Astrocyte (in vitro differentiated cells and primary cell): ENCODE measurements around the gene SRC.

Experiments
- EZH2 ChIP-seq: IDR thresholded peaks from 2 replicates; pipeline ENCODE4 v1.6.1; 2012; ENCODE audit warnings: mild to moderate bottlenecking, low read length, inconsistent platforms; ENCODE audit not compliant: insufficient read depth
- TF ChIP-seq, protein P1 (sequence below): IDR thresholded peaks from 2 replicates; pipeline ENCODE4 v1.5.1; 2011; ENCODE audit warnings: low read depth, mild to moderate bottlenecking, inconsistent platforms, low read length, moderate library complexity; ENCODE audit not compliant: insufficient read depth

DNA sequence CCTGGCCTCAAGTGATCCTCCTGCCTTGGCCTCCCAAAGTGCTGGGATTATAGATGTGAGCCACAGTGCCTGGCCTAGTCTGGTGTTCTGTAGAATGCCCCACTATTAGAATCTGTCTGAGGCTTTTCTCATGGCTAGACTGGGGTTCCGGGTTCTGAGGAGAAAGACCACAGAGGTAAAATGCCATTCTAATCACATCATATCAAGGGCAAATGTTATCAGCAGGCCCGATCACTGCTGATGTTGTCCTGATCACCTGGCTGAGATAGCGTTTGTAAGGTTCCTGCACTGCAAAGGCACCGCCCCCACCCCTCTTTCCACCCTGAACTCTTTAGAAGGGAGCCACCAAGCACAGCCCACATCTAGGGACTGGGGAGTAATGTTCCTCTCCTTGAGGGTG, 6.7 kb upstream of the SRC start:
- TF ChIP-seq, protein P1, sequence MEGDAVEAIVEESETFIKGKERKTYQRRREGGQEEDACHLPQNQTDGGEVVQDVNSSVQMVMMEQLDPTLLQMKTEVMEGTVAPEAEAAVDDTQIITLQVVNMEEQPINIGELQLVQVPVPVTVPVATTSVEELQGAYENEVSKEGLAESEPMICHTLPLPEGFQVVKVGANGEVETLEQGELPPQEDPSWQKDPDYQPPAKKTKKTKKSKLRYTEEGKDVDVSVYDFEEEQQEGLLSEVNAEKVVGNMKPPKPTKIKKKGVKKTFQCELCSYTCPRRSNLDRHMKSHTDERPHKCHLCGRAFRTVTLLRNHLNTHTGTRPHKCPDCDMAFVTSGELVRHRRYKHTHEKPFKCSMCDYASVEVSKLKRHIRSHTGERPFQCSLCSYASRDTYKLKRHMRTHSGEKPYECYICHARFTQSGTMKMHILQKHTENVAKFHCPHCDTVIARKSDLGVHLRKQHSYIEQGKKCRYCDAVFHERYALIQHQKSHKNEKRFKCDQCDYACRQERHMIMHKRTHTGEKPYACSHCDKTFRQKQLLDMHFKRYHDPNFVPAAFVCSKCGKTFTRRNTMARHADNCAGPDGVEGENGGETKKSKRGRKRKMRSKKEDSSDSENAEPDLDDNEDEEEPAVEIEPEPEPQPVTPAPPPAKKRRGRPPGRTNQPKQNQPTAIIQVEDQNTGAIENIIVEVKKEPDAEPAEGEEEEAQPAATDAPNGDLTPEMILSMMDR = no peak
- TF ChIP-seq EZH2 = no peak
